ENCODE measurements around the gene SMIM44.
"Not testable (repeated sequence)": the region's sequence is repeated elsewhere in the genome, so short reads cannot be mapped to it uniquely, and the experiment has no call there.

The SMIM44 gene

GRCh38 chr19:3518255-3518654, 35.0 kb upstream of the SMIM44 start:
- FAIRE-seq (no peak), DNase-seq (ENCODE audit: low spot score) (no peak)

- DNase-seq (ENCODE audit: low spot score) (no peak), FAIRE-seq (no peak)
Observed at GRCh38 chr19:3517638-3518037, 34.4 kb upstream of the SMIM44 start.

DNA sequence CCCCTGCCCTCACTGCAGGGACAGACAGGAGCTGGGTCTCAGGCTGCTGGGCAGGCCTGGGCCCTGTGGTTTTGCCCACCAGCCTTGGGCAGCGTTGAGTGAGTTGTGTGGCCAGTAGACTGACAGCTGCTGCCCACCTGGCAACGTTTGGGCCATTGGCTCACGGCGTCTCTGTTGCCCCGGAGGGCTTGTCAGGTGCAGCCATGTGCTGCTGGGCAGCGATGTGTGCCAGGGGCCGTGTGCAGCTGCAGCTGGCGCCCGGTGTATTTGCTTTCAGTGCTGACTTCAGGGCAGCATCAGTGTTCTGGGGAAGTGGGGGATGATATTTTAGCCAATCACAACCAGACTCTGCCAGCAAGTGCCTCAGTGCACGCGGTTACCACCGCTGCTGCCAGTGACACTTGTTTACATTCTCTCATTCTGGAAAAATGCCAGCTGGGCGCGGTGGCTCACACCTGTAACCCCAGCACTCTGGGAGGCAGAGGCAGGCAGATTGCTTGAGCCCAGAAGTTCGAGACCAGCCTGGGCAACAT, 33.5 kb upstream of the SMIM44 start:
- DNase-seq (ENCODE audit: low spot score) (no peak), FAIRE-seq (no peak)

DNA sequence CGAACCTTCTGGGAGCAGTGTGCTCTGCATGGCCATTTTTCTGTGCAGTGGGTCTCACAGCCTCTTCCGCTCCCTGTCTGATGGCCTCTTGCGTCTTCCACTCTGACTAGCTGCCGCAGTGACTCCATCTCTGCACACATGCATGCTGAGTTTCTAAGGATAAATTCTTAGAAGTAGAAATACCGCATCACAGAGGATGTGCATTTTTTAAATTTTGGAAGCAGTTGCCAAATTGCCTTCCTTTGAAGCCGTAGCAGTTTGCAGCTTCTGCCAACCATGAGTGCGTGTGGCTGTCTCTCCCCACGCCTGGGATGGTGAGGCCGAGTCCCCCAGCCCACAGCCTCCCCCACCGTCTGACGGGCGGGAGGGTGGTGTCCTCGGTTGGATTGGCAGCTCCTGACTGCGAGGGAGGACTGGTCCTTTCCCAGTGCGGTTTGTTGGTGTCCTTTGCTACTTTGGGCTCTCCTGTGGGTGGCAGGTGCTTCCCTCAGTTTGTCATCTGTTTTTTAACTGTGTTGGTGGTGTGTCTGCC, 32.7 kb upstream of the SMIM44 start:
- no peak for FAIRE-seq
- no peak for DNase-seq (ENCODE audit: low spot score)

GRCh38 chr19:3514930-3515329, 31.7 kb upstream of the SMIM44 start:
- DNase-seq (ENCODE audit: low spot score) (no peak), FAIRE-seq (no peak)

GRCh38 chr19:3513229-3514140, 30.2 kb upstream of the SMIM44 start:
- no peak for DNase-seq (ENCODE audit: low spot score)
- FAIRE-seq, result no peak

GRCh38 chr19:3512562-3513228, 29.5 kb upstream of the SMIM44 start:
- FAIRE-seq, result no peak

GRCh38 chr19:3511506-3512251, 28.4 kb upstream of the SMIM44 start:
- DNase-seq (ENCODE audit: low spot score), result no peak
- FAIRE-seq, result no peak

More at GRCh38 chr19:3512562-3513228, 29.5 kb upstream of the SMIM44 start:
- DNase-seq (ENCODE audit: low spot score), result no peak

DNA sequence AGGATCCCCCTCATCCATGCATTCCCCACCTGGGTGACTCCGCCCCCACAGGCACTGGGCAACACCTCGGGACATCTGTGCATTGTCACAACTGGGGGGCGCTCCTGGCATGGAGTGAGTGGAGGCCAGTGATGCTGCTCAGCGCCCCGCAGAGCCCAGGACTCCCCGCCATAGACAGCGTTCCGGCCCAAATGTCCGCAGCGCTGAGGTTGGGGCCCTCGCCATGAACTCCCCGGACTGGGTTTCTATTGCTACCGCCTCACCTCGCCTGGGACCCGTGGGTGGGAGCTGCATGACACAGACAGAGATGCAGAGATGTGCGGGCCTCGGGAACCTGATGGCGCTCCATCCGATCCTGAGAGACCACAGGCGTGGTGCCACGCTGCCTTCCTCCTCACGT, 27.5 kb upstream of the SMIM44 start:
- no peak for DNase-seq (ENCODE audit: low spot score)
- FAIRE-seq, result no peak

GRCh38 chr19:3509566-3509989, 26.3 kb upstream of the SMIM44 start:
- peak; percentile 81 for DNase-seq (ENCODE audit: low spot score)
- FAIRE-seq, result peak; percentile 79

DNA sequence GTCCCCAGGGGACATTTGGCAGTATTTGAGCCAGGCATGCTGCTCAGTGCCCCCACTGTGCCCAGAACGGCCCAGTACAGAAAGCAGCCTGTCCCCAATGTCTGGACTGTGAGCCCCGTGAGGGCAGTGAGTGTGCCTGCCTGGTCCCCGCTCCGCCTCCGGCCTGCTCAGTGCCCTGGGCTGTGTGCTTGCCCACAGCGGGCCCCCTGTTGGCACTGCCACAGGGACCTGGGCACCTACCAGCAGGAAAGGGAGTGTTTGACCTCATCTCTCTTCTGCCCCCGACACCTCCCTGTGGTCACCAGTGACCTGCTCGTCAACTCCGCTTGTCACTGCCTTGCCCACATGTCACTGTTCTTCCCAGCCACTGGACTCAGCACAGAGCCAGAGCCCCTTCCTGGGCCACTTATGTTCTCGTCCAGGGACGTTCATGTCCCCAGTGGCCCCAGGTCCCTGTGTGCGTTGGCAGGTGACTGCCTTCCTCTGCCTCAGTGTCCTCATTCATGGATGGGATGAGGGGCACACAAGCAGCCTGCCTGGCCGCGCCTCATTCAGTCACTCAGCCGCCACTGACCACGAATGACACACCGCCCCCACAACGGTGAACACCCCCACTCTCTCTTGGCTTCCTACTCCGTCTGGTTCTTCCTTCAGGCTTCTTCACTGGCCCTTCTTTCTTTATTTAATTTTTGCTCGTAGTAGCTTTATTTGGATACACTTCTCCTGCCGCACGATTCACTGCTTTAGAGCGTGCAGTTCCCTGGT, 25.7 kb upstream of the SMIM44 start:
- FAIRE-seq, result no peak
- peak; percentile 27 for DNase-seq (ENCODE audit: low spot score)

GRCh38 chr19:3508121-3508661, 24.9 kb upstream of the SMIM44 start:
- FAIRE-seq; DNase-seq (ENCODE audit: low spot score): not testable (repeated sequence)

GRCh38 chr19:3507371-3508120, 24.3 kb upstream of the SMIM44 start:
- DNase-seq (ENCODE audit: low spot score) (no peak), FAIRE-seq (no peak)

- DNase-seq (ENCODE audit: low spot score) (no peak), FAIRE-seq (no peak)
Observed at GRCh38 chr19:3506384-3507340, 23.4 kb upstream of the SMIM44 start.

GRCh38 chr19:3505598-3506383, 22.6 kb upstream of the SMIM44 start, which contains the start of gene FZR1:
Gene FZR1 (plus strand): TSS chr19:3506311. CDS start chr19:3522990, 16,679 bp downstream.
- DNase-seq (ENCODE audit: low spot score) (peak; percentile 97), FAIRE-seq (peak; percentile 40)

GRCh38 chr19:3504735-3505134, 21.5 kb upstream of the SMIM44 start:
- no peak for DNase-seq (ENCODE audit: low spot score)
- FAIRE-seq, result no peak

DNA sequence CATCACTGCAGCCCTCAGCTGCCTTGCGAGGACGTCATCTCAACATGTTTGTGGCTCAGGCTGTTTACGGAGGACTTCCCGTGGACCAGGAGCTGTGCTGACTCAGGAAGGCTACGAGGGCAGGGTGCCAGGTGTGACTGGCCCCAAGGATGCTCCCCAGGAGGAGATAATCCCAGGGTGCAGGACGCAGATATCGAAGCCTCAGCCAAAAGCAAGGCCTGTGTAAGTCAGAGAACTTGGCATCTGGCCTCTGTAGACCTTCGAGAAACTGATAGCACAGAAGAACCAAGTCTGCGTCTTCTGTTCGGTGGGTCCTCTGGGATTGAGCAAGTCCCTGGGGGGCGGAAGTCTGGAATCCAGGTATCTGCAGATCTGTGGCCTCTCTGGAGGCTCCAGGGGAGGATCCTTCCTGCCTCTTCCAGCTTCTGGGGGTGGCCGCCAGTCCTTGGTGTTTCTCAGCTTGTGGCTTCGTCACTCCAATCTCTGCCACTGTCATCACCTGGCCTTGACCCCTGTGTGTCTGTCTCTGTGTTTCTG, 19.9 kb upstream of the SMIM44 start:
- no peak for DNase-seq (ENCODE audit: low spot score)
- no peak for FAIRE-seq

Data from RCC 7860 (cell line).